Fibroblast of skin of left biceps (primary cell): ENCODE results near the gene ZNF48.

ENCODE experiments used
- DNase-seq, 2 experiments: peaks; one replicate each; pipeline ENCODE4 v3.0.0-alpha.2; 2013; ENCODE audit warnings: low read depth in 2 of 2

The ZNF48 gene

GRCh38 chr16:30444231-30445148 is 49.3 kb downstream of the ZNF48 start:
- DNase-seq, result no peak

- no peak for DNase-seq
Measured at GRCh38 chr16:30445149-30445407, 49.9 kb downstream of the ZNF48 start.

DNA sequence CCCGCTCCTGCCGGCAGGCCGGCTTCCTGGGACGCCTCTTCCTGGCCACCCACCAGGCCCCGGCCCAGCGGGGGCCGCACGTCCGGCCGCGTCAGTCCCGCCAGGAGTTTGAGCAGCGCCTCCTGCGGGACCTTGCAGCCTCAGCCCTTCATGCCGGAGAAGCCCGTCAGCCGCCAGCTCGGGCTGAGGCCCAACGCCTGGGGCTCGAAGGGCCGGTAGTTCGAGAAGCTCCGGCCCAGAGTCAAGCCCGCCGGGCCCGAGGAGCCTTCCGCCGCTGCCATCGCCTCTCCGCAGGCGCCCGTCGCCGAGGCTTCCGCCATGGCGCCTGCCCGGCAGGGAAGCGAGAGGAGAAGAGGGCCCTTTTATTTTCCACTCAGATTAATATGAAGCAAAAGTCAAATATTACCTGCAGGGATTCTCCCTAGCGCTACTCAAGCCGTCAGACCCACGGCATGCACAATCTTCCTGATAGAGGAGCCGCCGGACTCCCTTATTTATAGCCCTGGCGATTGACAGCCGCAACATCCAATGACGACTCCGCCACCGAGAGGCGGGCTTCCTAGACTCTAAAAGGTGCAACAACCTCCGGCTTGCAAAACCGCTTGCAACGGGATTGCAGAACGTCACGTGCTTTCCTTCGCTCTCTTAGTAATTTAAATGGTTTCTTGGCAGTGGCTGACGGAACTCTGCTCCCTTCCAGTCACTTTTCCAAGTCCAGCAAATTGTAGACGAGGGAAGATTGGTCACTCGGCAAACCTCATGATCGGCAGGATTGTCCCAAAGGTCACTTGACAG is 50.4 kb downstream of the ZNF48 start, which contains the start of gene SEPHS2:
TSS of gene SEPHS2 (minus strand) at position 467 of the 795 bp plus-strand sequence. CDS start at position 320, 147 bp downstream.
- peak; percentile 96 to 98 for DNase-seq

DNA sequence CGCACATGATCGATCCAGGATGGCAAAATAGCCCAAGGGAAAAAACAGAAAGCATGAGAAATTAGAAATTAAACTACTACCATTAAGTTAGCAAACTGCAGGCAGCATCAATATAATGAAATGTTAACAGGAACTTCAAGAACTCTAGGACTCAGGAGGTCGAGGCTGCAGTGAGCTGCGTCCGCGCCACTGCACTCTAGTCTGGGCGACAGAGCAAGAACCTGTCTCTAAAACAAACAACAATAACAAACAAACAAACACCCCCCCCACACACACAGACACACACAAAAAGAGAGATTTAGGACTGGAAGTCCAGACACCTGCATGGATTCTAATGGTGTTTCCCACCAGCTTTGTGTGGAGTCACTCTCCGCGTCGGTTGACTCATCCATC is 51.0 kb downstream of the ZNF48 start:
- no peak for DNase-seq

- no peak for DNase-seq
Measured at GRCh38 chr16:30447512-30448226, 52.4 kb downstream of the ZNF48 start.

GRCh38 chr16:30449116-30449435 is 53.9 kb downstream of the ZNF48 start:
- no peak for DNase-seq
